Measurements from ENCODE around the gene KCNG4. TPM values are rescaled to one million over a fixed set of nuclear protein-coding genes. Genes with fewer than 3 reads are reported as not detected.

The KCNG4 gene
- total RNA-seq, 2 experiments from 2014 or later = not detected

DNA sequence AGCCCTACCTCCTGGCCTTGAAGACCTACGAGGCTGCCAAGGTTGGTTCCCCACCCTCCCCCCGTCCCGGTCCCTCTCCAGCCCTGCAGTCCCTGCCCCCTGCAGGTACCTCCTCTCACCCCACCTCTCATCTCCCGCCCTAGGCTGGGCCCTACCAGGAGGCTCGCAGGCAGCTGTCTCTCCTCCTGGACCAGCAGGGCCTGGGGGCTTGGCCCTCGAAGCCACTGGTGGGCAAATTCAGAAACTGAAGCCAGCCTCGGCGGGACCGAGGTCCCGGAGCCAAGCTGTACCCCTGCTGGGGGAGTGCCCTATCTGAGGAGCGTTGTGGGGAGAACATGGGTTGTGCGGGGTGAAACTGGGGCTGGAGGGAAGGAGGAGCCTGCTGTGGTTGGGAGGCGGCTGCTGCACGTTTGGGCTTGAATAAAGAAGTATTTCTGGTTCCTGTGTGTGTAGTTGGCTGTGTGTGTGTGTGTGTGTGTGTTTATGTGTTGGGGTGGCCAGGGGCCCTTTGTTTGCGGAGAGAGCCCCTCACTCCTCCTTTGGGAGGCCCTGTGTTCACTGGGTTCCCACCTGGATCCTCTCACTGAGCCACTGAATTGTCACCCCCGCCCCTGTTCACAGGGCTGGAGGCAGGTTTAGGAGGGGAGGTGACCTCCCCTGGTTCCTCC is 43.0 kb downstream of the KCNG4 start:
- H3K27me3 Mint-ChIP-seq (ENCODE audit: low read depth) = no peaks in the 10 kb centered on the region

DNA sequence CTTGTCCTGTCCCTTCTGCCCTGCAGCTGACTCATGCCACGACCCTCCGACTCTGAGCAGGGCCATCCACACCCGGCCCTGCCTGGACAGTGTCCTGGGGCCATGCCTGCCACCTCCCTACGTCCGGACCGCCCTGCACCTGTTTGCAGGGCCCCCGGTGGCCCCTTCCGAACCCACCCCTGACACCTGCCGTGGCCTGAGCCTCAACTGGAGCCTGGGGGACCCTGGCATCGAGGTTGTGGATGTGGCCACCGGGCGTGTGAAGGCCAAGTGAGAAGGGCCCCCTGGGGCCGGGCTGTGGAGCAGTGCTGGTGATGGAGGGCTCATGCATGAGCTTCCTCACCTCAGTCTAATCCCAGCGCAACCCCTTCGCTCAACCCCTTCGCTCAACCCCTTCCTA is 43.7 kb downstream of the KCNG4 start:
- CTCF ChIA-PET = interaction anchor here (2.0 kb wide), 1 partner anchor 9 kb away, joined by 7 read pairs; the partner anchor contains the start of gene TAF1C
- Mint-ChIP-seq H3K9me3 (no peaks in the 10 kb centered on the region), H3K4me3 (no peak overlapping the region), H3K4me1 (ENCODE audit: low read depth) (peaks cover 17% of the 10 kb centered on the region), H3K36me3 (ENCODE audit: low read depth) (no peaks in the 10 kb centered on the region), H3K27ac (no peak overlapping the region), H3K27me3 (ENCODE audit: low read depth) (no peaks in the 10 kb centered on the region)
- intact Hi-C loops (cut with micrococcal nuclease) = no loop called here
- DNase-seq = no peak

More for the DNA sequence above, 43.0 kb downstream of the KCNG4 start:
- DNase-seq = no peak
- CTCF ChIA-PET = interaction anchor here (2.0 kb wide), 1 partner anchor 10 kb away, joined by 7 read pairs; the partner anchor contains the start of gene TAF1C
- Mint-ChIP-seq H3K4me3 (no peak overlapping the region), H3K4me1 (ENCODE audit: low read depth) (peaks cover 17% of the 10 kb centered on the region), H3K9me3 (no peaks in the 10 kb centered on the region), H3K36me3 (ENCODE audit: low read depth) (no peaks in the 10 kb centered on the region), H3K27ac (no peak overlapping the region)
- intact Hi-C loops (cut with micrococcal nuclease) = no loop called here

DNA sequence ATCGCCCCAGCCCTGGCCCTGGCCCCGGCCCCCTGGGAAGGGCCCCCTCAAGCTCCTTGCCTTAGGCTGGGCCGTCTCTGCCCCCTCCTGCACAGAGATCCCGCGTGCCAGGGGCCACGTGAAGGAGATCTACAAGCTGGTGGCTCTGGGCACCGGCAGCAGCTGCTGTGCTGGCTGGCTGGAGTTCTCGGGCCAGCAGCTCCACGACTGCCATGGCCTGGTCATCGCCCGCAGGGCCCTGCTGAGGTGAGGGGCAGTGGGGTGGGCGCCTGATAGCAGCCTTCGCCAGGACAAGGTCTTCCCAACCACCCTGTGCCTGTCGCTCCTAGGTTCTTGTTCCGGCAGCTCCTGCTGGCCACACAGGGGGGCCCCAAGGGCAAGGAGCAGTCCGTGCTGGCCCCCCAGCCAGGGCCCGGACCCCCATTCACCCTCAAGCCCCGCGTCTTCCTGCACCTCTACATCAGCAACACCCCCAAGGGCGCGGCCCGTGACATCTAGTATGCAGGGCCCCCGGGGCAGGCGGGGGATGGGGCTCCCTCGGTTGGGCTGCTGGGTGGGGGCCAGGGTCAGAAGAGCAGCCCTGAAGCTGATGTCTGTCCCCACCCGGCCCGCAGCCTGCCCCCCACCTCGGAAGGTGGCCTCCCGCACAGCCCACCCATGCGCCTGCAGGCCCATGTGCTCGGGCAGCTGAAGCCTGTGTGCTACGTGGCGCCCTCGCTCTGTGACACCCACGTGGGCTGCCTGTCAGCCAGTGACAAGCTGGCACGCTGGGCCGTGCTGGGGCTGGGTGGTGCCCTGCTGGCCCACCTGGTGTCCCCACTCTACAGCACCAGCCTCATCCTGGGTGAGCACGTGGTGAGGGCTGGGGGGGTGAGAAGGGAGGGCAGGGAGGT is 44.4 kb downstream of the KCNG4 start:
- H3K4me3 Mint-ChIP-seq = no peak overlapping the region
- no peaks in the 10 kb centered on the region for H3K36me3 Mint-ChIP-seq (ENCODE audit: low read depth)
- H3K27ac Mint-ChIP-seq = no peak overlapping the region
- CTCF ChIA-PET = interaction anchor here (0.6 to 2.0 kb wide), 3 partner anchors 8 to 264 kb away, joined by 3 to 7 read pairs (median 3); partner anchors contain the start of gene TAF1C
- DNase-seq = no peak
- no peaks in the 10 kb centered on the region for H3K9me3 Mint-ChIP-seq
- no peaks in the 10 kb centered on the region for H3K27me3 Mint-ChIP-seq (ENCODE audit: low read depth)
- peaks cover 17% of the 10 kb centered on the region for H3K4me1 Mint-ChIP-seq (ENCODE audit: low read depth)
- intact Hi-C loops (cut with micrococcal nuclease) = loop anchor here (2.0 kb wide), 1 partner anchor 311 kb away; no protein-coding TSS in a partner anchor

DNA sequence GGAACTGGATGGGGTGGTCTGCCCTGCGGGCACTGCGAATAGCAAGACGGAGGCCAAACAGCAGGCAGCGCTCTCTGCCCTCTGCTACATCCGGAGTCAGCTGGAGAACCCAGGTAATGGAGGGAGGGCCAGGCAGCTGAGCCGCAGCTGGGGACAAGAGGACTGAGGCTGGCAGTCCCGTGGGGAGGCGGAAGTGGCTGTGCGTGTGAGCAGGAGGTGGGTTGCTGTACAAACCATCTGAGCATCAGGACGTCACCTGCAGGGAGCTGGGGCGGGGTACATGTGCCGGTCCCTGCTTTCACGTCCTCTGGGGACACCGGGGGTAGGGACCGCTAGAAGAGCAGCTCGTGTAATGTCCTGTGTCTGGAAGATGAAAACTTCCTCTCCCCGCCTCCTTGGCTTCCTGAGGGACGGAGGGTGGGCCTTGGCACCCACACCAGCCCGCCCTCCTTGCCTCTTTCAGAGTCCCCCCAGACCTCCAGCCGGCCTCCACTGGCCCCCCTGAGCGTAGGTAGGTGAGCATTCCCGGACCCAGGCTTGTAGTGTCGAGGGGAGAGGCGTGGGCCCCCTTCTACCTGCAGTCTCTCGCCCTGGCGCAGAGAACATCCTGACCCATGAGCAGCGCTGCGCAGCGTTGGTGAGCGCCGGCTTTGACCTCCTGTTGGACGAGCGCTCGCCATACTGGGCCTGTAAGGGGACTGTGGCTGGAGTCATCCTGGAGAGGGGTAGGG is 45.2 kb downstream of the KCNG4 start:
- DNase-seq = peak; percentile 71
- no peaks in the 10 kb centered on the region for H3K36me3 Mint-ChIP-seq (ENCODE audit: low read depth)
- H3K4me1 Mint-ChIP-seq (ENCODE audit: low read depth) = peaks cover 17% of the 10 kb centered on the region
- peak overlapping the region; percentile 54 for H3K4me3 Mint-ChIP-seq
- intact Hi-C loops (cut with micrococcal nuclease) = loop anchor here (2.0 kb wide), 1 partner anchor 312 kb away; no protein-coding TSS in a partner anchor
- no peak overlapping the region for H3K27ac Mint-ChIP-seq
- CTCF ChIA-PET = interaction anchor here (1.4 kb wide), 1 partner anchor 113 kb away, joined by 3 read pairs; no protein-coding TSS in a partner anchor
- no peaks in the 10 kb centered on the region for H3K27me3 Mint-ChIP-seq (ENCODE audit: low read depth)
- H3K9me3 Mint-ChIP-seq = no peaks in the 10 kb centered on the region

DNA sequence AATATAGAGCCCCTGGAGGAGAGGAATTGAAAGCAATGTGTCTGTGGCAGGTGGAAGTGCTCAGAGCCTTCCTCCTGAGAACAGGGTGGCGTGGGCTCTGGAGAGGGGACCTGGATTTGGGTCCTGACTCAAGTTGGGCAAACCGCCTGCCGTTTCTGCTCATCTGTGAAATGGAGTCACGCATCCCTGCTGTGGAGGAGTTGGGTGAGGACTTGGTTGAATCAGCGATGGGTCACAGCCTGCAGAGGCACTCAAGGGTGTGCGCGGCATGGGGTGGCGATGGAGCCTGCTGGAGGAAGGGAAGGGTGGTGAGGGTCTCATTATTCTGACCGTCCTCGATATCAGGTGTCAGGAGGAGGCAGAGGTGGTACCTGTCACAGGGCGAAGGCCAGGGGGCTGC is 45.8 kb downstream of the KCNG4 start:
- H3K4me3 Mint-ChIP-seq = peak overlapping the region; percentile 54
- H3K4me1 Mint-ChIP-seq (ENCODE audit: low read depth) = peaks cover 17% of the 10 kb centered on the region
- H3K36me3 Mint-ChIP-seq (ENCODE audit: low read depth) = no peaks in the 10 kb centered on the region
- no peaks in the 10 kb centered on the region for H3K27me3 Mint-ChIP-seq (ENCODE audit: low read depth)
- no peaks in the 10 kb centered on the region for H3K9me3 Mint-ChIP-seq
- intact Hi-C loops (cut with micrococcal nuclease) = loop anchor here (2.0 kb wide), 1 partner anchor 313 kb away; no protein-coding TSS in a partner anchor
- CTCF ChIA-PET = interaction anchor here (1.4 kb wide), 1 partner anchor 113 kb away, joined by 3 read pairs; no protein-coding TSS in a partner anchor
- H3K27ac Mint-ChIP-seq = no peak overlapping the region
- DNase-seq = peak; percentile 28

DNA sequence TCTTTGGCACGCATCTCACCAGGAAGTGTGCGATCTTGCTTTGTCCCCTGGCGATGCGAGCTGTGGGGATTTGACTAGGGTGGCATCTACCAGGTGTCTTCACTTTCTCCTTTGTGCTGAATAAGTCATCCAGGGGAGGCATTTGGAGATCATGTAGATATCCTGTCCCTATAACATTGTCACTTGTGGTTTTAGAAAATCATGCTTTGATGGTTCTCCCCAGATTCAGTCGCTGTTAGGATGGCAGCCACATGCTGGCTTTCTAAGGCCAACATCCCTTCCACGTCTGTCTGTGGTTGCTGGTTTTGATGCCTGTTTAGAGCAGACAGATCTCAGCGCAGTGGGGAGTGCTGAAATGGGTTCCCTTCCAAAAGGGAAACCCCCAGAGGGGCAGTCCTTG is 46.3 kb downstream of the KCNG4 start:
- DNase-seq = peak; percentile 33
- Mint-ChIP-seq H3K27ac (peak overlapping the region; percentile 25), H3K27me3 (ENCODE audit: low read depth) (no peaks in the 10 kb centered on the region), H3K4me1 (ENCODE audit: low read depth) (peaks cover 17% of the 10 kb centered on the region), H3K9me3 (no peaks in the 10 kb centered on the region), H3K4me3 (peak overlapping the region; percentile 54), H3K36me3 (ENCODE audit: low read depth) (no peaks in the 10 kb centered on the region)
- intact Hi-C loops (cut with micrococcal nuclease) = no loop called here
- CTCF ChIA-PET = no interaction called here

DNA sequence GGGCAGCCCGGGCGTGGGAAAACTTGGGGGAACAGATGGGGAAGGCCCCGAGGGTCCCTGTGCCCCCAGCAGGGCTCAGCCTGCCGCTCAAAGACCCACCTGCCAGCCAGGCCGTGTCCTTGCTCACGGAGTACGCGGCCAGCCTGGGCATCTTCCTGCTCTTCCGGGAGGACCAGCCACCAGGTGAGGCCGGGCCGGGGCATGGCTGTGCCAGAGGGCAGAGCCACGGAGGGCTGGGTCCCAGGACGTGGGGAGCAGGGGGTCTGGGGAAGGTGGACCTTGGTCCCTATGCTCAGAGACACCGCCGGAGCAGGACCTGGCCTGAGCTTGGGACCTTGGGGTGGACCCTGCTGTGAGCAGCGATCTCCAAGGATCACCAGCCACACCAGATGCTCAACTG is 48.3 kb downstream of the KCNG4 start:
- CTCF ChIA-PET = no interaction called here
- Mint-ChIP-seq H3K36me3 (ENCODE audit: low read depth) (peaks cover 2% of the 10 kb centered on the region), H3K27ac (no peak overlapping the region), H3K4me3 (no peak overlapping the region), H3K4me1 (ENCODE audit: low read depth) (peaks cover 19% of the 10 kb centered on the region), H3K27me3 (ENCODE audit: low read depth) (no peaks in the 10 kb centered on the region), H3K9me3 (no peaks in the 10 kb centered on the region)
- intact Hi-C loops (cut with micrococcal nuclease) = no loop called here
- DNase-seq = no peak

DNA sequence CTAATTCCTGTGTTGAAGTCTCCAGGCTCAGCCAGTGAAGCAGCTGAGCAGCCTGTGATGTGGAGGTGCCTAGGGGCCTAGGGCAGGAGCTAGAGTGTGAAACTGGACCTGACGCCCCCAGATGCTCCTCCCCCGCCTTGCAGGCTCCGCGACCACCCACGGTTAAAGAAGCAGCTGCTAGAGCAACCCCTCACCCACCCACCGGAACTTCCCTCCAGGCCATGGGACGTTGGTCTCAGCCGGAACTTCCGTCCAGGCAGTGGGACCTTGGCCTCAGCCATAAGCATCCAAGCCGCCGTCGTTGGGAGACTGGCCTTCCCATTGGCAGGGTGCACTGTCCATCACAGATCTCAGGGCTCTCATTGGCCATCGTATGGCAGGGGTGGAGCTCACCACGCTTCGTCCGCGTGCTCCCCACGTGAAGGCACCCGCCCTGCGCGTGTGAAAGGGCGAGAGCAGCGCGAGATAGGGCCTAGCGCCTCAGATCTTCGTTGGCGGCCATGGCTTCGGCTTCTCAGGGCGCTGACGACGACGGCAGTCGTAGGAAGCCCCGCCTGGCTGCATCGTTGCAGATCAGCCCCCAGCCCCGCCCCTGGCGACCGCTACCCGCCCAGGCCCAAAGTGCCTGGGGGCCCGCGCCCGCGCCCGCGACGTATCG is 49.0 kb downstream of the KCNG4 start, which contains the start of gene ADAD2:
Gene ADAD2, plus strand, starts transcription at position 427 of the 658 bp plus-strand sequence. Its CDS starts 74 bp downstream, at position 501.
- intact Hi-C loops (cut with micrococcal nuclease) = no loop called here
- DNase-seq = no peak
- H3K27ac Mint-ChIP-seq = no peak within 1 kb of the TSS
- peaks cover 2% of the 10 kb centered on the region for H3K36me3 Mint-ChIP-seq (ENCODE audit: low read depth)
- no peaks in the 10 kb centered on the region for H3K9me3 Mint-ChIP-seq
- CTCF ChIA-PET = no interaction called here
- no peaks in the 10 kb centered on the region for H3K27me3 Mint-ChIP-seq (ENCODE audit: low read depth)
- H3K4me3 Mint-ChIP-seq = no peak within 1 kb of the TSS
- H3K4me1 Mint-ChIP-seq (ENCODE audit: low read depth) = peaks cover 21% of the 10 kb centered on the region

DNA sequence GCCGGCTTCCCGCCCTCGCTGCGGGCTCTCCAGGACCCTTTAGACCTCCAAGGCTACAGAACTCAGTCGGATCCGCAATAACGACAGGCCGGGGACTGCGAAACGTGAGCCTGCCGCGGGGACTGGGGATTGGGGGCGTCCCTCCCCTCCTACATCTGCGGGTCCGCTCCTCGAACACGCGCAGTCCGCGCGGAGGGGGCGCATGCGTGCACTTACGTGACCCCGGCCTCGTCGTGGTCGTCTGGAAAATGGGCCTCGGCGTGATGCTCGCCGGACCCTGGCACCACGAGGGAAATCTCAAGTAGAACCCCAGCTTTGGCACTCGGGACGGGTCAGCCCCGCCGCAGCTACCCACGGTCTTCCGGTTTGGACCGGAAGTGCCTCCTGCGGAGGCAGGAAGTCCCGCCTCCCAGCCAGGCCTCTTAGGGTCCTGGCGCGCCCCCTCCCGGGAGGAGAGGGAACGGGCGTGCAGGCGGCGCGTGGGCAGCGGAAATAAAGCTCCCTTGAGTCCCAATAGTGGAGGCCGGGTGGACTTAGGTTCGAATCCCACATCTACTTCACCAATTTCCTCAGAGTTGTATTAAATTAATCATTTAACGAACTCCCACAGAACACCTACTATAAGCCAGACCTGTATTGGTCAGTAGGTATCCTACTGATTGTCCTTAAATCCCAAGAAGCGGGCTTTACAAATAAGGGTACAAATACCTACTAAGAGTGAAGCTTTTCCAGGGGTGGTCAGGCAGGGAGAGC is 53.0 kb downstream of the KCNG4 start, which contains the start of gene TAF1C:
Gene TAF1C, minus strand, starts transcription at position 373 of the 753 bp plus-strand sequence. CDS start 2,069 bp downstream, outside the sequence.
- intact Hi-C loops (cut with micrococcal nuclease) = loop anchor here (1.0 to 2.0 kb wide), 4 partner anchors 42 to 318 kb away; partner anchors contain the start of genes DNAAF1, HSDL1, MBTPS1 and MEAK7
- Mint-ChIP-seq H3K4me3 (peak within 1 kb of the TSS; percentile 93), H3K4me1 (ENCODE audit: low read depth) (peaks cover 21% of the 10 kb centered on the region), H3K36me3 (ENCODE audit: low read depth) (peaks cover 6% of the 10 kb centered on the region), H3K27ac (peak within 1 kb of the TSS; percentile 89), H3K9me3 (no peaks in the 10 kb centered on the region), H3K27me3 (ENCODE audit: low read depth) (no peaks in the 10 kb centered on the region)
- peak; percentile 94 for DNase-seq
- CTCF ChIA-PET = interaction anchor here (0.6 to 5.0 kb wide), 29 partner anchors 8 to 1795 kb away, joined by 3 to 49 read pairs (median 4); partner anchors contain the start of genes DNAAF1, HSDL1 and MBTPS1

DNA sequence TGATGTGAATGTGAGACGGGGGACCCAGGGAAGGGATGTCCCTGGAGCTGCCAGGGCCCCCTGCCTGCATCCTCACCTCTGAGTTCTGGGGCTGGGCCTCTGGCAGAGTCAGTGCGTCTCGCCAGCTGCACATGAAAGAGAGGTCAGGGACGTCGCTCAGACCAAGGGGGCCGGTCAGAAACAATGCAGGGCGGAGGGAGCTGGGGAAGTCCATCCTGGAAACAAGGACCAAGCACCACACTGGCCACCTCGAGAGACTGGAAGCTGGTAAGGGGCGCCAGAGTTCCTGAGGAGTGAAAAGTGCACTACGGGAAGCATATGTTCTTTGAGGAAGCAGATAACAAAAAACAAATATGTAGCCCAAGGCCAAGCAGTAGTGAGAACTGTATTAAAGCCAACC is 55.0 kb downstream of the KCNG4 start:
- no peaks in the 10 kb centered on the region for H3K27me3 Mint-ChIP-seq (ENCODE audit: low read depth)
- peaks cover 21% of the 10 kb centered on the region for H3K4me1 Mint-ChIP-seq (ENCODE audit: low read depth)
- H3K4me3 Mint-ChIP-seq = peak overlapping the region; percentile 93
- intact Hi-C loops (cut with micrococcal nuclease) = no loop called here
- no peak for DNase-seq
- peak overlapping the region; percentile 6 for H3K27ac Mint-ChIP-seq
- peaks cover 7% of the 10 kb centered on the region for H3K36me3 Mint-ChIP-seq (ENCODE audit: low read depth)
- H3K9me3 Mint-ChIP-seq = no peaks in the 10 kb centered on the region
- CTCF ChIA-PET = interaction anchor here (0.8 to 5.0 kb wide), 3 partner anchors 11 to 100 kb away, joined by 3 to 43 read pairs (median 5); no protein-coding TSS in a partner anchor

Data from activated naive CD4-positive, alpha-beta T cell treated with anti-CD3 and anti-CD28 coated beads for 36 hours (primary cell).